Activated CD4-positive, alpha-beta T cell treated with anti-CD3 and anti-CD28 coated beads, Interleukin-2, amount 10 ng/mL, durations not matched to agents 7 days and 5 days (primary cell): ENCODE data around the gene HOXC4. TPM values are rescaled to one million over a fixed set of nuclear protein-coding genes. Genes with fewer than 3 reads are reported as not detected.

ENCODE experiments used
- microRNA-seq: library from miRNA; unstranded; fragments of <30 nt; microRNA quantifications from one replicate; pipeline ENCODE4 v1.2.0, GENCODE V29; 2021; ENCODE audit warnings: borderline microRNAs expressed, borderline replicate concordance
- total RNA-seq, 2 experiments: library from RNA; stranded (reverse); gene quantifications; one replicate each; pipeline ENCODE4 v1.2.3, GENCODE V29; 2021

Gene HOXC4
- total RNA-seq, 2 experiments from 2014 or later = not detected

Small RNAs within 50 kb of the gene (microRNA-seq; reads per million reads assigned to microRNA genes)
- gene MIR615 = not detected

Other genes with a start within 250 kb of the HOXC4 start
- not detected for gene HOXC13, start 115.0 kb upstream of the HOXC4 start, total RNA-seq
- gene HOXC12, start 98.9 kb upstream of the HOXC4 start, total RNA-seq = not detected
- not detected for gene HOXC11, start 80.7 kb upstream of the HOXC4 start, total RNA-seq
- gene HOTAIR, start 78.9 kb upstream of the HOXC4 start, total RNA-seq = not detected
- not detected for gene HOXC10, start 68.7 kb upstream of the HOXC4 start, total RNA-seq
- not detected for gene HOXC9, start 53.7 kb upstream of the HOXC4 start, total RNA-seq
- gene HOXC8, start 44.9 kb upstream of the HOXC4 start, total RNA-seq = not detected
- gene HOXC6, start 25.4 kb upstream of the HOXC4 start, total RNA-seq = not detected
- not detected for gene HOXC5, start 20.8 kb upstream of the HOXC4 start, total RNA-seq
- gene SMUG1, start 135.2 kb downstream of the HOXC4 start, total RNA-seq = 10 to 100 TPM; 24.3 to 27.8 TPM
- gene CBX5, start 226.3 kb downstream of the HOXC4 start, total RNA-seq = 100 to 1,000 TPM; 145 to 170 TPM
- gene HNRNPA1, start 226.9 kb downstream of the HOXC4 start, total RNA-seq = 1,000 to 10,000 TPM; 1,432 to 1,554 TPM
- not detected for gene NFE2, start 247.2 kb downstream of the HOXC4 start, total RNA-seq